ENCODE data around the gene VPS26A.

The VPS26A gene

DNA sequence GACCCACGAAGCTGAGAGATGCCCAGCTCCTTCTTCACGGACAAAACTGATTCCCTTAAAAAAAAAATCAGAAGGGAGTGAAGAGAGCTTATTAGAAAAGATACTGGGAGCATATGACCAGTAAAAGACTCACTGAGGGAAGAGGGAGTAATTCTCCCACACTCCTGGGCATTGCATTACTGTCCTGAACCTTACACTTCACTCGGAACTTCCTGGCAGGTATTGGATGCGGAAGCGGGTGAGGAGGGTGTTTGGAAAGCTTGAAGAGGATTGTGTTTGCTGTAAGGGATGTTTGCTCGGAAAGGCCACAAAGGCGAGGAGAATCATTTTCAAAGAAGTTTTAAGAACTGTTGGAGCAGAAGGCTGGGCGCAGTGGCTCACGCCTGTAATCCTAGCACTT, 96.5 kb downstream of the VPS26A start:
- TF ChIP-seq, protein P1, sequence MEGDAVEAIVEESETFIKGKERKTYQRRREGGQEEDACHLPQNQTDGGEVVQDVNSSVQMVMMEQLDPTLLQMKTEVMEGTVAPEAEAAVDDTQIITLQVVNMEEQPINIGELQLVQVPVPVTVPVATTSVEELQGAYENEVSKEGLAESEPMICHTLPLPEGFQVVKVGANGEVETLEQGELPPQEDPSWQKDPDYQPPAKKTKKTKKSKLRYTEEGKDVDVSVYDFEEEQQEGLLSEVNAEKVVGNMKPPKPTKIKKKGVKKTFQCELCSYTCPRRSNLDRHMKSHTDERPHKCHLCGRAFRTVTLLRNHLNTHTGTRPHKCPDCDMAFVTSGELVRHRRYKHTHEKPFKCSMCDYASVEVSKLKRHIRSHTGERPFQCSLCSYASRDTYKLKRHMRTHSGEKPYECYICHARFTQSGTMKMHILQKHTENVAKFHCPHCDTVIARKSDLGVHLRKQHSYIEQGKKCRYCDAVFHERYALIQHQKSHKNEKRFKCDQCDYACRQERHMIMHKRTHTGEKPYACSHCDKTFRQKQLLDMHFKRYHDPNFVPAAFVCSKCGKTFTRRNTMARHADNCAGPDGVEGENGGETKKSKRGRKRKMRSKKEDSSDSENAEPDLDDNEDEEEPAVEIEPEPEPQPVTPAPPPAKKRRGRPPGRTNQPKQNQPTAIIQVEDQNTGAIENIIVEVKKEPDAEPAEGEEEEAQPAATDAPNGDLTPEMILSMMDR (IDR thresholded peaks at IDR 0.05): no peak

Measured in LNCAP (cell line).